ENCODE measurements around the gene U2AF2. TPM values are rescaled to one million over a fixed set of nuclear protein-coding genes. Genes with fewer than 3 reads are reported as not detected.
A peak's percentile ranks its signal among the peaks of the same experiment; 100 is the strongest.

Gene U2AF2
- total RNA-seq, 1 experiment from 2014 or later = 343 TPM

DNA sequence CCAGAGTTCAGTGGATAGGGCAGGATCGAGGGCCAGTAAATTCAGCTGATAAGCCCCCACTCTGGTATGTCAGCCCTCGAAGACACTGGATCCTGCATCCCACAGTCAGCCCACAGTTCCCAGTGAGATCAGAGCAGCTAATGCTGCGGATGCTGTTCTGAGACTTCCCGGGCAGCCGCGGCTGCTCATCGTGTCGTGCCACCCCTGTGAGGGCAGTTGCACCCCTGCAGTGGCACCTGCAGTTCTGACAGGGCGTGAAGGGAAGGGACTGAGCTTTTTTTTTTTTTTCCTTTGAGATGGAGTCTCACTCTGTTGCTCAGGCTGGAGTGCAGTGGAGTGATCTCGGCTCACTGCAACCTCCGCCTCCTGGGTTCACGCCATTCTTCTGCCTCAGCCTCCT, 12.7 kb downstream of the U2AF2 start:
- Histone ChIP-seq H3K9me3 (ENCODE audit: low read length) (no peaks in the 10 kb centered on the region), H3K4me2 (ENCODE audit: low read length) (no peak overlapping the region), H3K79me2 (ENCODE audit: low read length) (peaks cover 96% of the 10 kb centered on the region), H3K4me3 (ENCODE audit: low read length) (no peak overlapping the region), H3K36me3 (ENCODE audit: low read depth, low read length) (peaks cover 72% of the 10 kb centered on the region), H3K27ac (ENCODE audit: low read length) (no peak overlapping the region), H3K4me1 (ENCODE audit: insufficient read depth, low read length) (no peaks in the 10 kb centered on the region), H3K9ac (ENCODE audit: low read length) (no peak overlapping the region), H3F3A (ENCODE audit: low read length, unreplicated experiment) (peaks cover 6% of the 10 kb centered on the region), H2AFZ (ENCODE audit: low read length) (no peak overlapping the region), H3K9me2 (replicated peaks; ENCODE audit: low read length) (no peaks in the 10 kb centered on the region), H3K27me3 (ENCODE audit: low read length) (no peaks in the 10 kb centered on the region), H4K20me1 (ENCODE audit: low read length) (peaks cover 62% of the 10 kb centered on the region)
- no TSS peak for BruUV-seq (replicated peaks)
- DNase-seq (no peak), ATAC-seq (no peak)
- ChIA-PET POLR2A (ENCODE audit: unreplicated experiment) (no interaction called here), CTCF (no interaction called here)
- TF ChIP-seq EZH2 (IDR thresholded peaks at IDR 0.05; ENCODE audit: low read length, unreplicated experiment) (no peak), EZH2phosphoT487 (IDR thresholded peaks at IDR 0.05; ENCODE audit: borderline replicate concordance, low read length) (no peak)
- TF ChIP-seq, protein P1, sequence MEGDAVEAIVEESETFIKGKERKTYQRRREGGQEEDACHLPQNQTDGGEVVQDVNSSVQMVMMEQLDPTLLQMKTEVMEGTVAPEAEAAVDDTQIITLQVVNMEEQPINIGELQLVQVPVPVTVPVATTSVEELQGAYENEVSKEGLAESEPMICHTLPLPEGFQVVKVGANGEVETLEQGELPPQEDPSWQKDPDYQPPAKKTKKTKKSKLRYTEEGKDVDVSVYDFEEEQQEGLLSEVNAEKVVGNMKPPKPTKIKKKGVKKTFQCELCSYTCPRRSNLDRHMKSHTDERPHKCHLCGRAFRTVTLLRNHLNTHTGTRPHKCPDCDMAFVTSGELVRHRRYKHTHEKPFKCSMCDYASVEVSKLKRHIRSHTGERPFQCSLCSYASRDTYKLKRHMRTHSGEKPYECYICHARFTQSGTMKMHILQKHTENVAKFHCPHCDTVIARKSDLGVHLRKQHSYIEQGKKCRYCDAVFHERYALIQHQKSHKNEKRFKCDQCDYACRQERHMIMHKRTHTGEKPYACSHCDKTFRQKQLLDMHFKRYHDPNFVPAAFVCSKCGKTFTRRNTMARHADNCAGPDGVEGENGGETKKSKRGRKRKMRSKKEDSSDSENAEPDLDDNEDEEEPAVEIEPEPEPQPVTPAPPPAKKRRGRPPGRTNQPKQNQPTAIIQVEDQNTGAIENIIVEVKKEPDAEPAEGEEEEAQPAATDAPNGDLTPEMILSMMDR (conservative IDR thresholded peaks at IDR 0.05; ENCODE audit: low read depth, low read length) = no peak
- intact Hi-C loops (cut with micrococcal nuclease) = no loop called here

DNA sequence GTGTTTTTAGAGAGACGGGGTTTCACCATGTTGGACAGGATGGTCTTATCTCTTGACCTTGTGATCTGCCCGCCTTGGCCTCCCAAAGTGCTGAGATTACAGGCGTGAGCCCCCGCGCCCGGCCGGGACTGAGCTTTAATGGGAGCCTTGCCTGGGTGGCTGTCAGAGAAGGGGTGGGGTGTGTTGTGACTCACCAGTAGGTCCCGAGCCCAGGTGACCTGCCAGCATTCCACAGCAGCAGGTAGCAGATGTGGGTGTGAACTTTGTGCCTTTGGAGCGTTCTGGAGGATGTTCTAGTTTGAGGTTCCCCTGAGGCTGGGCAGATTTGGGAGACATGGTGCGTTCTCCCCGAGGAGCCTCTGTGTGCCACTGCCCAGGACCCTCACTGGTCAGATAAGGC, 13.1 kb downstream of the U2AF2 start:
- DNase-seq = peak; percentile 40
- TF ChIP-seq EZH2 (IDR thresholded peaks at IDR 0.05; ENCODE audit: low read length, unreplicated experiment) = no peak
- no peak for TF ChIP-seq EZH2phosphoT487 (IDR thresholded peaks at IDR 0.05; ENCODE audit: borderline replicate concordance, low read length)
- TF ChIP-seq, protein P1 (conservative IDR thresholded peaks at IDR 0.05; ENCODE audit: low read depth, low read length) = no peak
- no peaks in the 10 kb centered on the region for H3K9me3 ChIP-seq (ENCODE audit: low read length)
- intact Hi-C loops (cut with micrococcal nuclease) = no loop called here
- POLR2A ChIA-PET (ENCODE audit: unreplicated experiment) = no interaction called here
- H3K79me2 ChIP-seq (ENCODE audit: low read length) = peaks cover 96% of the 10 kb centered on the region
- H3K27me3 ChIP-seq (ENCODE audit: low read length) = no peaks in the 10 kb centered on the region
- peaks cover 7% of the 10 kb centered on the region for H3F3A ChIP-seq (ENCODE audit: low read length, unreplicated experiment)
- ATAC-seq = peak; percentile 54
- CTCF ChIA-PET = no interaction called here
- H3K27ac ChIP-seq (ENCODE audit: low read length) = no peak overlapping the region
- H2AFZ ChIP-seq (ENCODE audit: low read length) = no peak overlapping the region
- no peak overlapping the region for H3K4me3 ChIP-seq (ENCODE audit: low read length)
- H3K9me2 ChIP-seq (replicated peaks; ENCODE audit: low read length) = no peaks in the 10 kb centered on the region
- no TSS peak for BruUV-seq (replicated peaks)
- peaks cover 58% of the 10 kb centered on the region for H4K20me1 ChIP-seq (ENCODE audit: low read length)
- H3K36me3 ChIP-seq (ENCODE audit: low read depth, low read length) = peaks cover 69% of the 10 kb centered on the region
- no peaks in the 10 kb centered on the region for H3K4me1 ChIP-seq (ENCODE audit: insufficient read depth, low read length)
- no peak overlapping the region for H3K4me2 ChIP-seq (ENCODE audit: low read length)
- no peak overlapping the region for H3K9ac ChIP-seq (ENCODE audit: low read length)

DNA sequence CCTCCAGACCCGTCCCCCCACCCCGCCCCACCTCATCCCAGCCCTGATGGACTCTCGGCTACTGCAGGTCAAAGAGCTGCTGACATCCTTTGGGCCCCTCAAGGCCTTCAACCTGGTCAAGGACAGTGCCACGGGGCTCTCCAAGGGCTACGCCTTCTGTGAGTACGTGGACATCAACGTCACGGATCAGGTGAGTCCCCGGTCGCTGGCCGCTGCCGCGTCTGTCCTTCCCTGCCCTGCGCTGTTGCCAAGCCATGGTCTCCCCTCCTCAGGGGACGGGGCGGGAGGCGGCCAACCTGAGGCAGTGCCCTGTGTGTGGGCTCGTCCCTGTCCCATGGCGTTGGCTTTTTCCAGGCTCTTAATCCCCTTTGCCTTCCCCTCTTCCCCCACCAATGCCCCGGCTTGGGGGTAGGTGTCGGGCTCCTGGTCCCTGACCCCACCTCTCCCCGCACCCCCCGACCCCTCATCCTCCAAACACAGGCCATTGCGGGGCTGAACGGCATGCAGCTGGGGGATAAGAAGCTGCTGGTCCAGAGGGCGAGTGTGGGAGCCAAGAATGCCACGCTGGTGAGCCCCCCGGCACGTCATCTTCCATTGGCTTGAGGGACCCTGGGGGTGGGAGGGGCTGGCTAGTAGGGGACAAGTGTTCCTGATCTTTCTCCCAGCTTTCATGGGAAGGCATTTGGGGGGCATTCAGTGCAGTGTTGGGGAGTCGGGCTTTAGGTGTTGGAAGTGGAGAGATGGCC, 13.9 kb downstream of the U2AF2 start:
- CTCF ChIA-PET = no interaction called here
- Histone ChIP-seq H3K9me2 (replicated peaks; ENCODE audit: low read length) (no peaks in the 10 kb centered on the region), H3K9me3 (ENCODE audit: low read length) (no peaks in the 10 kb centered on the region), H3K36me3 (ENCODE audit: low read depth, low read length) (peaks cover 64% of the 10 kb centered on the region), H2AFZ (ENCODE audit: low read length) (no peak overlapping the region), H3K27ac (ENCODE audit: low read length) (no peak overlapping the region), H4K20me1 (ENCODE audit: low read length) (peaks cover 50% of the 10 kb centered on the region), H3F3A (ENCODE audit: low read length, unreplicated experiment) (peaks cover 12% of the 10 kb centered on the region), H3K4me1 (ENCODE audit: insufficient read depth, low read length) (no peaks in the 10 kb centered on the region), H3K27me3 (ENCODE audit: low read length) (no peaks in the 10 kb centered on the region), H3K4me3 (ENCODE audit: low read length) (no peak overlapping the region), H3K9ac (ENCODE audit: low read length) (no peak overlapping the region), H3K79me2 (ENCODE audit: low read length) (peaks cover 96% of the 10 kb centered on the region), H3K4me2 (ENCODE audit: low read length) (no peak overlapping the region)
- intact Hi-C loops (cut with micrococcal nuclease) = no loop called here
- ATAC-seq (no peak), DNase-seq (no peak)
- TF ChIP-seq, protein P1 (conservative IDR thresholded peaks at IDR 0.05; ENCODE audit: low read depth, low read length) = no peak
- TF ChIP-seq EZH2 (IDR thresholded peaks at IDR 0.05; ENCODE audit: low read length, unreplicated experiment) = no peak
- POLR2A ChIA-PET (ENCODE audit: unreplicated experiment) = no interaction called here
- BruUV-seq (replicated peaks) = no TSS peak
